Fibroblast of lung (primary cell): ENCODE results near the gene MFN1. TPM values are rescaled to one million over a fixed set of nuclear protein-coding genes. Genes with fewer than 3 reads are reported as not detected.

Experiments used
- DNase-seq, 2 donors: peaks; one replicate each; pipeline versions ENCODE4 v3.0.0 to v3.0.0-alpha.2; 2010; ENCODE audit warnings: low read depth in 2 of 2
- H2AFZ ChIP-seq: 2 replicates; pipeline ENCODE4 v1.5.1; 2012; ENCODE audit warnings: low read length, control low read depth, inconsistent platforms
- H3K27ac ChIP-seq: 2 replicates; pipeline ENCODE4 v1.5.1; 2011; ENCODE audit warnings: low read length, control low read depth; ENCODE audit not compliant: insufficient read depth
- H3K27me3 ChIP-seq: 2 replicates; pipeline ENCODE4 v1.5.1; 2011; ENCODE audit warnings: mild to moderate bottlenecking, low read length; ENCODE audit not compliant: control insufficient read depth, insufficient read depth
- H3K36me3 ChIP-seq: 2 replicates; pipeline ENCODE4 v1.5.1; 2011; ENCODE audit warnings: low read length; ENCODE audit not compliant: control insufficient read depth, insufficient read depth
- H3K4me1 ChIP-seq: 2 replicates; pipeline ENCODE4 v1.5.1; 2011; ENCODE audit warnings: low read length; ENCODE audit not compliant: control insufficient read depth, insufficient read depth; ENCODE audit errors: extremely low read depth
- H3K4me2 ChIP-seq: 2 replicates; pipeline ENCODE4 v1.5.1; 2011; ENCODE audit warnings: low read length, control low read depth; ENCODE audit not compliant: insufficient read depth; ENCODE audit errors: extremely low read depth
- H3K4me3 ChIP-seq, 4 experiments: fragments of 200-600 bp in 1 of 4; sonication (generic) in 1 of 4; replicated peaks in 1 of 4; 2 replicates each; pipeline ENCODE4 v1.5.1; 2011 to 2016; ENCODE audit warnings: low read length in 4 of 4, low read depth in 3 of 4, mild to moderate bottlenecking in 3 of 4, control low read depth in 2 of 4, inconsistent platforms in 1 of 4, mixed read lengths in 1 of 4; ENCODE audit not compliant: insufficient read depth in 1 of 4; ENCODE audit errors: control extremely low read depth in 1 of 4
- H3K79me2 ChIP-seq: 2 replicates; pipeline ENCODE4 v1.5.1; 2012; ENCODE audit warnings: mild to moderate bottlenecking, low read length, inconsistent platforms; ENCODE audit not compliant: control insufficient read depth, insufficient read depth
- H3K9ac ChIP-seq: 2 replicates; pipeline ENCODE4 v1.5.1; 2011; ENCODE audit warnings: mild to moderate bottlenecking, low read length, control low read depth; ENCODE audit not compliant: insufficient read depth
- H3K9me3 ChIP-seq: 2 replicates; pipeline ENCODE4 v1.5.1; 2012; ENCODE audit warnings: low read depth, low read length; ENCODE audit not compliant: control insufficient read depth, insufficient read depth
- H4K20me1 ChIP-seq: 2 replicates; pipeline ENCODE4 v1.5.1; 2011; ENCODE audit warnings: low read length; ENCODE audit not compliant: control insufficient read depth, insufficient read depth; ENCODE audit errors: extremely low read depth
- CTCF ChIP-seq, 2 donors: IDR thresholded peaks in 1 of 2; conservative IDR thresholded peaks in 1 of 2; 1 replicate in 1 of 2; 2 replicates in 1 of 2; pipeline ENCODE4 v1.5.1; 2011 to 2012; ENCODE audit warnings: low read length in 2 of 2, control low read depth in 1 of 2, inconsistent platforms in 1 of 2, low read depth in 1 of 2, mild to moderate bottlenecking in 1 of 2
- EZH2 ChIP-seq: IDR thresholded peaks from 2 replicates; pipeline ENCODE4 v1.5.1; 2012; ENCODE audit warnings: low read length, control low read depth, mild to moderate bottlenecking; ENCODE audit errors: missing control alignments
- polyA plus RNA-seq, 2 donors: library from polyadenylated mRNA; depleted of rRNA in 1 of 2; stranded (reverse) in 1 of 2; unstranded in 1 of 2; fragments of >200 nt; gene quantifications; 2 replicates each; pipeline ENCODE4 v1.2.1, GENCODE V29; 2011 to 2012; ENCODE audit warnings: missing spikeins in 1 of 2
- total RNA-seq: library from RNA; depleted of rRNA; stranded (reverse); fragments of >200 nt; gene quantifications from 2 replicates; pipeline ENCODE4 v1.2.1, GENCODE V29; 2014

Gene MFN1
- total and polyA plus RNA-seq, 2 donors (not counting 1 experiment from before 2014, with no cell fraction given) = 48.1 to 52.8 TPM

GRCh38 chr3:179309225-179310078 lies 38.1 kb upstream of the MFN1 start:
- Histone ChIP-seq H3K27ac (no peak overlapping the region), H3K27me3 (no peaks in the 10 kb centered on the region), H3K4me3 (no peak overlapping the region), H3K9me3 (no peaks in the 10 kb centered on the region), H3K4me1 (no peaks in the 10 kb centered on the region), H3K79me2 (no peaks in the 10 kb centered on the region), H3K9ac (no peak overlapping the region), H3K36me3 (no peaks in the 10 kb centered on the region), H4K20me1 (no peaks in the 10 kb centered on the region), H2AFZ (no peak overlapping the region), H3K4me2 (no peak overlapping the region)
- TF ChIP-seq CTCF (conservative IDR thresholded peaks at IDR 0.05 in 1 of 2, IDR thresholded peaks at IDR 0.05 in 1 of 2; ENCODE audit: low read depth in 1 of 2, low read length in 2 of 2) (no peak), EZH2 (no peak)
- DNase-seq = no peak

DNA sequence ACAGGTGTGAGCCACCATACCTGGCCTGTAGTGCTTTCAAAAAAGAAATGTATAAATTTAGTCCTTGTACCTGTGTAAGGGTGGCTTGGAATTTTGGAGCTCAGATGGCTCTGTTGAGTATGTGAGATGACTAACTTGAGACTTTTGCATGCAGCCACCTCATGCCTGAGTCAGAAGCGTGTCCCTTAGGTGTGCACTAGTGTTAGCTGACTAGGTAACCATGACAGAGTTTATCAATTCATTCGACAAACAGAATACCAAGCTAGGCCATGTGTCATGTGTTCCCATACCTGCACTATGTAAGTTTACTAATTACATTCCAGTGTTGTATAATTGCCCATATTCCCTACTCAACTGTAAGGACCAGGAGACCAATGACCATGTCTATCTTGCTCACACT lies 28.6 kb upstream of the MFN1 start:
- Histone ChIP-seq H3K4me1 (peaks cover 3% of the 10 kb centered on the region), H2AFZ (no peak overlapping the region), H3K36me3 (no peaks in the 10 kb centered on the region), H3K9me3 (no peaks in the 10 kb centered on the region), H3K4me3 (no peak overlapping the region), H3K27ac (no peak overlapping the region), H3K9ac (no peak overlapping the region), H3K4me2 (no peak overlapping the region), H4K20me1 (no peaks in the 10 kb centered on the region), H3K27me3 (no peaks in the 10 kb centered on the region), H3K79me2 (peaks cover 8% of the 10 kb centered on the region)
- no peak for DNase-seq
- TF ChIP-seq CTCF (conservative IDR thresholded peaks at IDR 0.05 in 1 of 2, IDR thresholded peaks at IDR 0.05 in 1 of 2; ENCODE audit: low read depth in 1 of 2, low read length in 2 of 2) = no peak
- no peak for TF ChIP-seq EZH2

GRCh38 chr3:179321668-179322285 lies 25.7 kb upstream of the MFN1 start:
- H4K20me1 ChIP-seq = no peaks in the 10 kb centered on the region
- peak overlapping the region; percentile 94 for H3K4me2 ChIP-seq
- H3K9me3 ChIP-seq = no peaks in the 10 kb centered on the region
- H3K79me2 ChIP-seq = peaks cover 37% of the 10 kb centered on the region
- H3K36me3 ChIP-seq = no peaks in the 10 kb centered on the region
- peak overlapping the region; percentile 70 for H2AFZ ChIP-seq
- no peaks in the 10 kb centered on the region for H3K27me3 ChIP-seq
- DNase-seq = peak; percentile 36 to 70
- peak overlapping the region; percentile 71 for H3K27ac ChIP-seq
- H3K9ac ChIP-seq = peak overlapping the region; percentile 88
- peaks cover 7% of the 10 kb centered on the region for H3K4me1 ChIP-seq
- TF ChIP-seq EZH2 = no peak
- peak; percentile 69 to 70 for TF ChIP-seq CTCF (conservative IDR thresholded peaks at IDR 0.05 in 1 of 2, IDR thresholded peaks at IDR 0.05 in 1 of 2; ENCODE audit: low read depth in 1 of 2, low read length in 2 of 2)
- peak overlapping the region; percentile 38 to 91 (median 62) for H3K4me3 ChIP-seq
